ENCODE results near the gene IL13. TPM values are rescaled to one million over a fixed set of nuclear protein-coding genes. Genes with fewer than 3 reads are reported as not detected.

The IL13 gene
- total RNA-seq, 1 experiment from 2014 or later = not detected

DNA sequence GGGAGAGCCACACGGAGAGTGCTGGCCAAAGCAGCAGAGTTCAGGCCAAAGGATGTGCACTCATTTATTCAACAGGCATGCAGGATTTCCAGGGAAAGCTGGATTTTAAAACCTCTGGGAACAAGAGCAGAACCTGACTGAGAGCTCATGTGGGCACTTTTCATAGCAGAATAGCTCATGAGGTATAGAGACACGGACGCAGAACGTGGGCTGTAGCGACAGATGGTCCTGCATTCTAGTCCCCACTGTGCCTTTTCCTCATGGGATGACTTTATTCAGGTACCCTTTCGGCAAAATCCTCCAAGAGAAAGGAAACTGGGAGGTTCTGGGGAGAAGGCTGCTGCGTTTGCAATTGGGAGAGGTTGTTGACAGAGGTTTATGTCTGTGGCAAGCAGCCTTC lies 21.2 kb downstream of the IL13 start (continued):
- no peak for TF ChIP-seq ELF1 (IDR thresholded peaks at IDR 0.05; ENCODE audit: borderline replicate concordance, low read depth)
- TF ChIP-seq, protein P1, sequence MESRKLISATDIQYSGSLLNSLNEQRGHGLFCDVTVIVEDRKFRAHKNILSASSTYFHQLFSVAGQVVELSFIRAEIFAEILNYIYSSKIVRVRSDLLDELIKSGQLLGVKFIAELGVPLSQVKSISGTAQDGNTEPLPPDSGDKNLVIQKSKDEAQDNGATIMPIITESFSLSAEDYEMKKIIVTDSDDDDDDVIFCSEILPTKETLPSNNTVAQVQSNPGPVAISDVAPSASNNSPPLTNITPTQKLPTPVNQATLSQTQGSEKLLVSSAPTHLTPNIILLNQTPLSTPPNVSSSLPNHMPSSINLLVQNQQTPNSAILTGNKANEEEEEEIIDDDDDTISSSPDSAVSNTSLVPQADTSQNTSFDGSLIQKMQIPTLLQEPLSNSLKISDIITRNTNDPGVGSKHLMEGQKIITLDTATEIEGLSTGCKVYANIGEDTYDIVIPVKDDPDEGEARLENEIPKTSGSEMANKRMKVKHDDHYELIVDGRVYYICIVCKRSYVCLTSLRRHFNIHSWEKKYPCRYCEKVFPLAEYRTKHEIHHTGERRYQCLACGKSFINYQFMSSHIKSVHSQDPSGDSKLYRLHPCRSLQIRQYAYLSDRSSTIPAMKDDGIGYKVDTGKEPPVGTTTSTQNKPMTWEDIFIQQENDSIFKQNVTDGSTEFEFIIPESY (IDR thresholded peaks at IDR 0.05; ENCODE audit: extremely low read depth, insufficient replicate concordance, low read length) = no peak
- no peak for TF ChIP-seq POLR2A (IDR thresholded peaks at IDR 0.05; ENCODE audit: borderline replicate concordance, extremely low read depth, insufficient read depth, insufficient read length)
- TF ChIP-seq SP1 (IDR thresholded peaks at IDR 0.05; ENCODE audit: low read depth) = no peak

DNA sequence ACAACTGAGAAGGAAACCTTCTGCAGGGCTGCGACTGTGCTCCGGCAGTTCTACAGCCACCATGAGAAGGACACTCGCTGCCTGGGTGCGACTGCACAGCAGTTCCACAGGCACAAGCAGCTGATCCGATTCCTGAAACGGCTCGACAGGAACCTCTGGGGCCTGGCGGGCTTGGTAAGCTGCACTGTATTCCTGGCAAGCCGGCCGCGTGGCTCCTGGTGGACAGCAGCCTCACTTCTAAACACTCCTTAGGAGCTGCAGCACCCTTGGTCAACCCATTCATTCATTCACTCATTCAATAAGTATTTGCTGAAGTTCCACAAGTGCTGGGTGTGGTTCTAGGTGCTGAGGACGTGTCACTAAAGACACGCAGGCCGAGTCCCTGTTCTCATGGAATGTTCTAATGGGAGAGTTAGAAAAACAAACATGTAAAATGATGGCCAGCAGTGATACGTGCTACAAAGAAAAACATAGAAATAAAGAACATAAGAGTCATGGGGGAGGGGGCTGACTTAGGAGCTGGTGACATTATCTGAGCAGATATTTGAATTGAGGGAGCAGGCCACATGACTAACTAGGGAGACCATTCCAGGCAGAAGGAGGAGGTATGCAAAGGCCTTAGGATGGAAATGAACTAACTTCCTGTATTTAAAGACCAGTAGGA lies 21.9 kb downstream of the IL13 start:
- Histone ChIP-seq H4K20me1 (ENCODE audit: insufficient read depth) (no peaks in the 10 kb centered on the region), H3K27me3 (ENCODE audit: insufficient read depth, low read length) (no peaks in the 10 kb centered on the region), H3K9me2 (ENCODE audit: insufficient read depth) (no peaks in the 10 kb centered on the region), H3K27ac (ENCODE audit: low read depth, low read length) (no peak overlapping the region), H3K4me2 (ENCODE audit: low read length) (no peak overlapping the region), H2AFZ (ENCODE audit: low read depth, low read length, poor library complexity, severe bottlenecking) (no peak overlapping the region), H3K4me1 (ENCODE audit: control insufficient read depth in 1 of 2, insufficient read depth in 2 of 2, low read length in 2 of 2) (peaks cover 16 to 27% of the 10 kb centered on the region in 2 experiments), H3K79me2 (ENCODE audit: insufficient read depth, low read length) (no peaks in the 10 kb centered on the region), H3K4me3 (replicated peaks in 1 of 2; ENCODE audit: low read depth in 1 of 2, low read length in 2 of 2) (no peak overlapping the region), H3K36me3 (ENCODE audit: control insufficient read depth in 1 of 2, insufficient read depth in 2 of 2, low read length in 2 of 2) (no peaks in the 10 kb centered on the region), H3K9me3 (ENCODE audit: control insufficient read depth in 1 of 2, insufficient read depth in 1 of 2, low read depth in 1 of 2, low read length in 2 of 2) (no peaks in the 10 kb centered on the region), H3K9ac (ENCODE audit: low read length) (no peak overlapping the region)
- POLR2A ChIA-PET = no interaction called here
- BruUV-seq (replicated peaks) = no TSS peak
- RAD21 ChIA-PET (ENCODE audit: low non-redundant PET in 1 of 2, low total read pairs in 2 of 2, uncharacterized antibody in 2 of 2, unreplicated experiment in 2 of 2) = no interaction called here
- ATAC-seq = no peak
- TF ChIP-seq ELF1 (IDR thresholded peaks at IDR 0.05; ENCODE audit: borderline replicate concordance, low read depth) (no peak), CBX3 (IDR thresholded peaks at IDR 0.05; ENCODE audit: low read depth) (no peak), POLR2AphosphoS5 (IDR thresholded peaks at IDR 0.05; ENCODE audit: low read depth, low read length) (no peak), ZNF274 (IDR thresholded peaks at IDR 0.05; ENCODE audit: low read depth, low read length) (no peak), SIN3A (IDR thresholded peaks at IDR 0.05; ENCODE audit: low read depth) (no peak), EZH2 (IDR thresholded peaks at IDR 0.05) (no peak), YY1 (IDR thresholded peaks at IDR 0.05; ENCODE audit: extremely low read depth, insufficient replicate concordance, low read depth, low read length) (no peak), FOSL1 (IDR thresholded peaks at IDR 0.05; ENCODE audit: low read depth) (no peak)
- TF ChIP-seq, protein P2, sequence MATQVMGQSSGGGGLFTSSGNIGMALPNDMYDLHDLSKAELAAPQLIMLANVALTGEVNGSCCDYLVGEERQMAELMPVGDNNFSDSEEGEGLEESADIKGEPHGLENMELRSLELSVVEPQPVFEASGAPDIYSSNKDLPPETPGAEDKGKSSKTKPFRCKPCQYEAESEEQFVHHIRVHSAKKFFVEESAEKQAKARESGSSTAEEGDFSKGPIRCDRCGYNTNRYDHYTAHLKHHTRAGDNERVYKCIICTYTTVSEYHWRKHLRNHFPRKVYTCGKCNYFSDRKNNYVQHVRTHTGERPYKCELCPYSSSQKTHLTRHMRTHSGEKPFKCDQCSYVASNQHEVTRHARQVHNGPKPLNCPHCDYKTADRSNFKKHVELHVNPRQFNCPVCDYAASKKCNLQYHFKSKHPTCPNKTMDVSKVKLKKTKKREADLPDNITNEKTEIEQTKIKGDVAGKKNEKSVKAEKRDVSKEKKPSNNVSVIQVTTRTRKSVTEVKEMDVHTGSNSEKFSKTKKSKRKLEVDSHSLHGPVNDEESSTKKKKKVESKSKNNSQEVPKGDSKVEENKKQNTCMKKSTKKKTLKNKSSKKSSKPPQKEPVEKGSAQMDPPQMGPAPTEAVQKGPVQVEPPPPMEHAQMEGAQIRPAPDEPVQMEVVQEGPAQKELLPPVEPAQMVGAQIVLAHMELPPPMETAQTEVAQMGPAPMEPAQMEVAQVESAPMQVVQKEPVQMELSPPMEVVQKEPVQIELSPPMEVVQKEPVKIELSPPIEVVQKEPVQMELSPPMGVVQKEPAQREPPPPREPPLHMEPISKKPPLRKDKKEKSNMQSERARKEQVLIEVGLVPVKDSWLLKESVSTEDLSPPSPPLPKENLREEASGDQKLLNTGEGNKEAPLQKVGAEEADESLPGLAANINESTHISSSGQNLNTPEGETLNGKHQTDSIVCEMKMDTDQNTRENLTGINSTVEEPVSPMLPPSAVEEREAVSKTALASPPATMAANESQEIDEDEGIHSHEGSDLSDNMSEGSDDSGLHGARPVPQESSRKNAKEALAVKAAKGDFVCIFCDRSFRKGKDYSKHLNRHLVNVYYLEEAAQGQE (IDR thresholded peaks at IDR 0.05; ENCODE audit: low read depth) = no peak
- no peak for DNase-seq (ENCODE audit: low read depth, low spot score)
- intact Hi-C loops (cut with micrococcal nuclease) = loop anchor here (5.0 to 10.0 kb wide), 2 partner anchors 155 to 293 kb away; no protein-coding TSS in a partner anchor
- CTCF ChIA-PET = no interaction called here

Data from HCT116 (cell line).